Esophagus muscularis mucosa (tissue), 4 donors: ENCODE measurements around the gene TSEN54. TPM values are rescaled to one million over a fixed set of nuclear protein-coding genes. Genes with fewer than 3 reads are reported as not detected.

Source experiments
- DNase-seq: peaks from one replicate; pipeline ENCODE4 v3.0.0-alpha.2; 2017; ENCODE audit errors: extremely low spot score
- H3K27ac ChIP-seq, 4 donors: fragments of 200-600 bp; sonication (generic); replicated peaks in 1 of 4; 1 replicate in 3 of 4; 2 replicates in 1 of 4; pipeline ENCODE4 v1.5.1; 2016 to 2019; ENCODE audit warnings: mild to moderate bottlenecking in 1 of 4
- H3K27me3 ChIP-seq, 4 donors: fragments of 200-600 bp; sonication (generic); one replicate each; pipeline versions ENCODE4 v1.5.1 to v1.6.0; 2016 to 2019
- H3K36me3 ChIP-seq, 4 donors: fragments of 200-600 bp; sonication (generic); one replicate each; pipeline ENCODE4 v1.5.1; 2016 to 2019
- H3K4me1 ChIP-seq, 4 donors: fragments of 200-600 bp; sonication (generic); one replicate each; pipeline ENCODE4 v1.5.1; 2016 to 2019
- H3K4me3 ChIP-seq, 4 donors: fragments of 200-600 bp; sonication (generic); 1 replicate in 2 of 4; 2 replicates in 2 of 4; pipeline ENCODE4 v1.5.1; 2016 to 2019; ENCODE audit warnings: mild to moderate bottlenecking in 4 of 4, moderate library complexity in 1 of 4
- H3K9me3 ChIP-seq, 4 donors: fragments of 200-600 bp; sonication (generic); 1 replicate in 3 of 4; 2 replicates in 1 of 4; pipeline ENCODE4 v1.5.1; 2016 to 2019
- CTCF ChIP-seq, 3 experiments: fragments of 200-600 bp in 2 of 3; fragments of 450-650 bp in 1 of 3; sonication (generic) in 2 of 3; IDR thresholded peaks; one replicate each; pipeline ENCODE4 v1.5.1; 2017 to 2019; ENCODE audit warnings: antibody characterized with exemption in 3 of 3, mild to moderate bottlenecking in 2 of 3, moderate library complexity in 1 of 3
- EP300 ChIP-seq: sonication (generic); formaldehyde crosslinking; IDR thresholded peaks from one replicate; pipeline ENCODE4 v1.6.1; 2017; ENCODE audit warnings: antibody characterized with exemption
- POLR2A ChIP-seq: fragments of 450-650 bp; IDR thresholded peaks from one replicate; pipeline ENCODE4 v1.6.1; 2017; ENCODE audit warnings: antibody characterized with exemption, moderate library complexity, mild to moderate bottlenecking, low read depth
- POLR2AphosphoS5 ChIP-seq, 2 donors: sonication (generic); formaldehyde crosslinking; IDR thresholded peaks; one replicate each; pipeline ENCODE4 v1.6.1; 2017; ENCODE audit warnings: antibody characterized with exemption in 2 of 2
- WGBS: methylation state at CpG from one replicate; pipeline ENCODE4 v1.1.5; 2018; 5-methylcytosine and 5-hydroxymethylcytosine counted together
- intact Hi-C: fragments of 100-400 bp; cut with DNase I; formaldehyde crosslinking; loops from one replicate; pipeline ENCODE4 v1.15.1; 2023
- total RNA-seq, 4 donors: library from RNA; depleted of rRNA; stranded (reverse); fragments of >200 nt; gene quantifications; one replicate each; pipeline versions ENCODE4 v1.1.0 to v1.2.1, GENCODE V29; 2016

The TSEN54 gene
- total RNA-seq, 4 donors from 2014 or later, result 14.5 to 32.1 (median 24.1) TPM

GRCh38 chr17:75511270-75511609 is 5.1 kb upstream of the TSEN54 start:
- Histone ChIP-seq H3K4me1 (peaks cover 58 to 92% (median 83%) of the 10 kb centered on the region in 4 donors), H3K27me3 (no peaks in the 10 kb centered on the region), H3K27ac (peak overlapping the region; percentile 93 to 96 (median 94)), H3K36me3 (peaks cover 7 to 54% (median 36%) of the 10 kb centered on the region in 4 donors), H3K9me3 (no peaks in the 10 kb centered on the region), H3K4me3 (peak overlapping the region; percentile 92 to 98 (median 96))
- DNase-seq, result no peak
- TF ChIP-seq POLR2AphosphoS5 (IDR thresholded peaks at IDR 0.05) (no peak), POLR2A (no peak)
- intact Hi-C loops, result loop anchor here (10.0 kb wide), 1 partner anchor 226 kb away; the partner anchor contains the start of gene SLC25A19
- 82% methylated on average over 4 of the region's 4 CpGs for WGBS

GRCh38 chr17:75511610-75512575 is 4.4 kb upstream of the TSEN54 start:
- no peak for TF ChIP-seq CTCF (IDR thresholded peaks at IDR 0.05)
- TF ChIP-seq POLR2AphosphoS5 (IDR thresholded peaks at IDR 0.05), result peak; percentile 14 to 17
- WGBS, result 62% methylated on average over 10 of the region's 13 CpGs
- Histone ChIP-seq H3K9me3 (no peaks in the 10 kb centered on the region), H3K36me3 (peaks cover under 1 to 48% (median 29%) of the 10 kb centered on the region in 4 donors), H3K4me1 (peaks cover 58 to 93% (median 84%) of the 10 kb centered on the region in 4 donors), H3K27ac (peak overlapping the region; percentile 93 to 96 (median 94)), H3K4me3 (peak overlapping the region; percentile 92 to 98 (median 96)), H3K27me3 (no peaks in the 10 kb centered on the region)
- intact Hi-C loops, result loop anchor here (10.0 kb wide), 1 partner anchor 227 kb away; the partner anchor contains the start of gene SLC25A19
- DNase-seq, result no peak

- H3K27me3 ChIP-seq, result no peaks in the 10 kb centered on the region
- TF ChIP-seq EP300, result no peak
- TF ChIP-seq POLR2AphosphoS5 (IDR thresholded peaks at IDR 0.05), result no peak
- peaks cover 65 to 93% (median 83%) of the 10 kb centered on the region in 4 donors for H3K4me1 ChIP-seq
- no peak for DNase-seq
- H3K4me3 ChIP-seq, result peak overlapping the region; percentile 92 to 98 (median 96)
- peak overlapping the region; percentile 93 to 96 (median 94) for H3K27ac ChIP-seq
- H3K36me3 ChIP-seq, result peaks cover 0 to 38% (median 17%) of the 10 kb centered on the region in 4 donors
- no peaks in the 10 kb centered on the region for H3K9me3 ChIP-seq
- intact Hi-C loops, result loop anchor here (10.0 kb wide), 1 partner anchor 228 kb away; the partner anchor contains the start of gene SLC25A19
- WGBS, result 47% methylated on average over 9 of the region's 10 CpGs
Observed at GRCh38 chr17:75512926-75513640, 3.2 kb upstream of the TSEN54 start.

DNA sequence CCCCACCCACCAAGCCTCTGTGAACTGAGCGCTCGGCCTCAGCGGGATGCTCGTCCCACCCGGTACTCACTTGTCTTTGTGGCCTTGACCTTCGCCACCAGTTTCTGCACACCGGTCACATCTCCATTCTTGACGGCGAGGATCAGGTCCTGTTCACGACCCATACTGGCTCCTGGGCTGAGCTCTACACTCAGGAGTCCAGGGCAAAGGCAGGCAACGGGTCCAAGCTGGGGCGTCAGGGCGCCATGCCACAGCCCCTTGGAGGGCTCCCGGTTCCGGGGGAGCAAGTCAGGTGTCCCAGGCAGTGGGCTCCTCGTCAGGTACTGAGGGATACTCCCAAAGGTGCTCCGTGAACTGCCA is 2.7 kb upstream of the TSEN54 start:
- peaks cover 60 to 90% (median 81%) of the 10 kb centered on the region in 4 donors for H3K4me1 ChIP-seq
- TF ChIP-seq CTCF (IDR thresholded peaks at IDR 0.05), result no peak
- no peak for TF ChIP-seq EP300
- no peak for TF ChIP-seq POLR2AphosphoS5 (IDR thresholded peaks at IDR 0.05)
- TF ChIP-seq POLR2A, result no peak
- peak overlapping the region; percentile 92 to 98 (median 96) for H3K4me3 ChIP-seq
- H3K9me3 ChIP-seq, result no peaks in the 10 kb centered on the region
- DNase-seq, result no peak
- no peaks in the 10 kb centered on the region for H3K27me3 ChIP-seq
- H3K27ac ChIP-seq, result peak overlapping the region; percentile 93 to 96 (median 94)
- WGBS, result 84% methylated on average over 12 of the region's 17 CpGs
- peaks cover 0 to 36% (median 14%) of the 10 kb centered on the region in 4 donors for H3K36me3 ChIP-seq
- intact Hi-C loops, result loop anchor here (10.0 kb wide), 1 partner anchor 229 kb away; the partner anchor contains the start of gene SLC25A19

DNA sequence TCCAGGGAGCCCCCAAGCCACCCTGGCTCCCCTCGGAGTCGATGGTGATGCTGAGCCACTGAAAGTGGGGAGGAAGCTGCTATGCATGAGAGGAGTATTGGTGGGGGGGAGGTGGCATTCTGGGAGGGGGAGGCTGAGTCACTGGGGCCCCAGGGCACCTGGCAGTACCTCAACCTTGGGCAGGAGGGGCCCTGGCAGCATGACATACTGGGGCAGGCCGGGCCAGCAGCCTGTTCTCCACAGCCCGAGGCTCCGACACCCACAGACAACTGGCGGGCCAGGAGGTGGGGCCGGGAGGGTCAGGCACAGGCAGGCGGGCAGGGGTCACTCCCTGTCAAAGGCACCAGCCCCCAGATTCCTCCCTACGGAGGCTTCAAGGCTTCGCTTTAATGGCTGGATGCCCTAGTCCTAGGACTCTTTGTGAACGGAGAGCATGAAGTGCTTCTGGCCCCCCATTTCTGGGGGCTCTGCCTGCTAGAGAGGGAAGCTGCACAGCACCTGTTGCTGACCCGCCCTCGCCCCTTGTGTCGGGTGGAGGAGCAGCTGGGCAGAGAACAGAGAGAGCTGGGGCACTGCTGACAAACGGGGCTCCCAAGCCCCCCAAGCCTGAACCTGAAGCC is 1.9 kb upstream of the TSEN54 start:
- intact Hi-C loops, result loop anchor here (10.0 kb wide), 1 partner anchor 230 kb away; the partner anchor contains the start of gene SLC25A19
- 9% methylated on average over 7 of the region's 15 CpGs for WGBS
- Histone ChIP-seq H3K9me3 (no peaks in the 10 kb centered on the region), H3K4me3 (peak overlapping the region; percentile 92 to 98 (median 96)), H3K27me3 (no peaks in the 10 kb centered on the region), H3K27ac (peak overlapping the region; percentile 93 to 96 (median 94)), H3K4me1 (peaks cover 52 to 82% (median 73%) of the 10 kb centered on the region in 4 donors), H3K36me3 (peaks cover 0 to 37% (median 14%) of the 10 kb centered on the region in 4 donors)
- no peak for DNase-seq
- no peak for TF ChIP-seq EP300
- TF ChIP-seq CTCF (IDR thresholded peaks at IDR 0.05), result no peak
- peak in 1 of 2 donors; percentile 7 for TF ChIP-seq POLR2AphosphoS5 (IDR thresholded peaks at IDR 0.05)
